HTERT RPE-1 (cell line): ENCODE measurements around the gene TMEM52B.
"Not testable (repeated sequence)": the region's sequence is repeated elsewhere in the genome, so short reads cannot be mapped to it uniquely, and the experiment has no call there.

Source experiments
- in situ Hi-C: fragments of 300-500 bp; cut with MboI; formaldehyde crosslinking; loops from 4 replicates; pipeline ENCODE4 v1.14.3; 2020; ENCODE audit warnings: low sequenced_read_pairs

The TMEM52B gene

GRCh38 chr12:10211101-10211939, 32.5 kb downstream of the TMEM52B start:
- in situ Hi-C loops = no loop called here

GRCh38 chr12:10211940-10212738, 33.3 kb downstream of the TMEM52B start:
- in situ Hi-C loops = no loop called here

GRCh38 chr12:10212739-10213131, 33.9 kb downstream of the TMEM52B start, which contains the start of gene GABARAPL1:
TSS of gene GABARAPL1 (plus strand) at chr12:10212877. CDS start at chr12:10213130, 253 bp downstream.
- in situ Hi-C loops = no loop called here

- in situ Hi-C loops = no loop called here
These were observed 34.6 kb downstream of the TMEM52B start for GRCh38 chr12:10213168-10214135.

- in situ Hi-C loops = no loop called here
These were observed 35.5 kb downstream of the TMEM52B start for GRCh38 chr12:10214136-10214894.

- in situ Hi-C loops = no loop called here
These were observed 36.0 kb downstream of the TMEM52B start for GRCh38 chr12:10214895-10215267.

- in situ Hi-C loops = no loop called here
These were observed 36.6 kb downstream of the TMEM52B start for GRCh38 chr12:10215436-10215835.

GRCh38 chr12:10215946-10216345, 37.1 kb downstream of the TMEM52B start:
- in situ Hi-C loops = not testable (repeated sequence)

- in situ Hi-C loops = no loop called here
These were observed 39.2 kb downstream of the TMEM52B start for GRCh38 chr12:10218021-10218420.

GRCh38 chr12:10220398-10221077, 41.7 kb downstream of the TMEM52B start:
- in situ Hi-C loops = no loop called here

GRCh38 chr12:10221846-10222245, 43.0 kb downstream of the TMEM52B start:
- in situ Hi-C loops = no loop called here

- in situ Hi-C loops = no loop called here
These were observed 44.4 kb downstream of the TMEM52B start for GRCh38 chr12:10223208-10223607.

GRCh38 chr12:10225426-10225825, 46.6 kb downstream of the TMEM52B start:
- in situ Hi-C loops = not testable (repeated sequence)

- in situ Hi-C loops = no loop called here
These were observed 47.3 kb downstream of the TMEM52B start for GRCh38 chr12:10226086-10226485.

- in situ Hi-C loops = no loop called here
These were observed 47.9 kb downstream of the TMEM52B start for GRCh38 chr12:10226731-10227130.

GRCh38 chr12:10227648-10228047, 48.8 kb downstream of the TMEM52B start:
- in situ Hi-C loops = no loop called here

GRCh38 chr12:10234562-10234961, 55.7 kb downstream of the TMEM52B start:
- in situ Hi-C loops = no loop called here

GRCh38 chr12:10235761-10236631, 57.2 kb downstream of the TMEM52B start:
- in situ Hi-C loops = no loop called here

GRCh38 chr12:10236720-10237119, 57.9 kb downstream of the TMEM52B start:
- in situ Hi-C loops = no loop called here
